Esophagus muscularis mucosa (tissue), 4 donors: ENCODE results near the gene LRRC52. TPM values are rescaled to one million over a fixed set of nuclear protein-coding genes. Genes with fewer than 3 reads are reported as not detected.

Experiments used
- DNase-seq: peaks from one replicate; pipeline ENCODE4 v3.0.0-alpha.2; 2017; ENCODE audit errors: extremely low spot score
- H3K27ac ChIP-seq, 4 donors: fragments of 200-600 bp; sonication (generic); replicated peaks in 1 of 4; 1 replicate in 3 of 4; 2 replicates in 1 of 4; pipeline ENCODE4 v1.5.1; 2016 to 2019; ENCODE audit warnings: mild to moderate bottlenecking in 1 of 4
- H3K27me3 ChIP-seq, 4 donors: fragments of 200-600 bp; sonication (generic); one replicate each; pipeline versions ENCODE4 v1.5.1 to v1.6.0; 2016 to 2019
- H3K36me3 ChIP-seq, 4 donors: fragments of 200-600 bp; sonication (generic); one replicate each; pipeline ENCODE4 v1.5.1; 2016 to 2019
- H3K4me1 ChIP-seq, 4 donors: fragments of 200-600 bp; sonication (generic); one replicate each; pipeline ENCODE4 v1.5.1; 2016 to 2019
- H3K4me3 ChIP-seq, 4 donors: fragments of 200-600 bp; sonication (generic); 1 replicate in 2 of 4; 2 replicates in 2 of 4; pipeline ENCODE4 v1.5.1; 2016 to 2019; ENCODE audit warnings: mild to moderate bottlenecking in 4 of 4, moderate library complexity in 1 of 4
- H3K9me3 ChIP-seq, 4 donors: fragments of 200-600 bp; sonication (generic); 1 replicate in 3 of 4; 2 replicates in 1 of 4; pipeline ENCODE4 v1.5.1; 2016 to 2019
- EP300 ChIP-seq: sonication (generic); formaldehyde crosslinking; IDR thresholded peaks from one replicate; pipeline ENCODE4 v1.6.1; 2017; ENCODE audit warnings: antibody characterized with exemption
- POLR2A ChIP-seq: fragments of 450-650 bp; IDR thresholded peaks from one replicate; pipeline ENCODE4 v1.6.1; 2017; ENCODE audit warnings: antibody characterized with exemption, moderate library complexity, mild to moderate bottlenecking, low read depth
- POLR2AphosphoS5 ChIP-seq, 2 donors: sonication (generic); formaldehyde crosslinking; IDR thresholded peaks; one replicate each; pipeline ENCODE4 v1.6.1; 2017; ENCODE audit warnings: antibody characterized with exemption in 2 of 2
- WGBS: methylation state at CpG from one replicate; pipeline ENCODE4 v1.1.5; 2018; 5-methylcytosine and 5-hydroxymethylcytosine counted together
- intact Hi-C: fragments of 100-400 bp; cut with DNase I; formaldehyde crosslinking; loops from one replicate; pipeline ENCODE4 v1.15.1; 2023
- total RNA-seq, 4 donors: library from RNA; depleted of rRNA; stranded (reverse); fragments of >200 nt; gene quantifications; one replicate each; pipeline versions ENCODE4 v1.1.0 to v1.2.1, GENCODE V29; 2016
- TF ChIP-seq, protein P1 (sequence below), 3 experiments: fragments of 200-600 bp in 2 of 3; fragments of 450-650 bp in 1 of 3; sonication (generic) in 2 of 3; IDR thresholded peaks; one replicate each; pipeline ENCODE4 v1.5.1; 2017 to 2019; ENCODE audit warnings: antibody characterized with exemption in 3 of 3, mild to moderate bottlenecking in 2 of 3, moderate library complexity in 1 of 3

Gene LRRC52
- total RNA-seq, 4 donors from 2014 or later: 0.17 TPM; not detected in 3

DNA sequence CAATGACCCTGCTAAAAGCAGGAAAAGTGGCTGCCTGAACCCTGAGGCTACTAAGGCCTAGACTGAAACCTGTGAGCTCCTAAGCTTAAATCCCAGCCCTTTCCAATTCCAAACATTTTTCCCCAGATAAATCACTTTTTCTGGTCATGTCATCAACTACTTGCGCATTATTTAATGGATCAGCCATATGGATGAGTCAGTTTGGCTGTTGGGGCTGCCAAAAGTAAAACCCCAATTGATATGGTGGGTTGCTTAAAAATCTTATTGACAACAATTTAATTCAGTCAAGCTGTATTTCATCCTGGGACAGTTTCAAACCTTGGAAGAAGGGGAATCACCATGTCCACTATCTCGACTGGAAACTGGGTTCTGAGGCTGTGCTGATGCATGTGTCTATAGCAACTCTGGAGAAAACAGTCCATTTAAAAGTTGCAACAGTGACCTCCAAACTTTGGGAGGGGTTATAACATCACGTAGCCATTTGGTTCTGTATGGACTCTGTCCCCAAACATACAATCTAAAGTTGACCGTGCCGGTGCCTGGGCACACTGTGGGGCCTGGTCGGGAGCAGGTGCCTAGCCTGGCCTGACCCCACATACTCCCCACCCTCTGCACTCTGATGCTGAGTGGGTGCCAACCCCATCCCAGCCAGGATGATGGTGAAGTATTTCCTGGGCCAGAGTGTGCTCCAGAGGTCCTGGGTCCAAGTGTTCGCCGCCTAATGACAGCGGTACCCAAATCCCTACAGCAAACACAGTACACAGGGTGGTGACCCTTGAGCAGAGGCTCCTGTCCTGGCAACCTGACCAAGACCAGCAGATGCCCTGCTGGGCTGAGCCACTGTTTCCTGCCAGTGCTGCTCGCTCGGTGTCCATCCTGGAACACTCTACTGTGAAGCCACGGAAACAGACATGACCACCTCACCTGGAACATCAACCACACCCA is 46.5 kb upstream of the LRRC52 start:
- intact Hi-C loops: no loop called here
- no peaks in the 10 kb centered on the region for H3K4me1 ChIP-seq
- H3K36me3 ChIP-seq: no peaks in the 10 kb centered on the region
- H3K27ac ChIP-seq: no peak overlapping the region
- peak; percentile 84 for DNase-seq
- 90% methylated on average over 10 of the region's 12 CpGs for WGBS
- H3K9me3 ChIP-seq: no peaks in the 10 kb centered on the region
- no peak overlapping the region for H3K4me3 ChIP-seq
- H3K27me3 ChIP-seq: peaks cover 0 to 9% (median 0%) of the 10 kb centered on the region in 4 donors
- TF ChIP-seq EP300: no peak
- no peak for TF ChIP-seq POLR2AphosphoS5 (IDR thresholded peaks at IDR 0.05)
- TF ChIP-seq, protein P1, sequence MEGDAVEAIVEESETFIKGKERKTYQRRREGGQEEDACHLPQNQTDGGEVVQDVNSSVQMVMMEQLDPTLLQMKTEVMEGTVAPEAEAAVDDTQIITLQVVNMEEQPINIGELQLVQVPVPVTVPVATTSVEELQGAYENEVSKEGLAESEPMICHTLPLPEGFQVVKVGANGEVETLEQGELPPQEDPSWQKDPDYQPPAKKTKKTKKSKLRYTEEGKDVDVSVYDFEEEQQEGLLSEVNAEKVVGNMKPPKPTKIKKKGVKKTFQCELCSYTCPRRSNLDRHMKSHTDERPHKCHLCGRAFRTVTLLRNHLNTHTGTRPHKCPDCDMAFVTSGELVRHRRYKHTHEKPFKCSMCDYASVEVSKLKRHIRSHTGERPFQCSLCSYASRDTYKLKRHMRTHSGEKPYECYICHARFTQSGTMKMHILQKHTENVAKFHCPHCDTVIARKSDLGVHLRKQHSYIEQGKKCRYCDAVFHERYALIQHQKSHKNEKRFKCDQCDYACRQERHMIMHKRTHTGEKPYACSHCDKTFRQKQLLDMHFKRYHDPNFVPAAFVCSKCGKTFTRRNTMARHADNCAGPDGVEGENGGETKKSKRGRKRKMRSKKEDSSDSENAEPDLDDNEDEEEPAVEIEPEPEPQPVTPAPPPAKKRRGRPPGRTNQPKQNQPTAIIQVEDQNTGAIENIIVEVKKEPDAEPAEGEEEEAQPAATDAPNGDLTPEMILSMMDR (IDR thresholded peaks at IDR 0.05): no peak
- TF ChIP-seq POLR2A: no peak

DNA sequence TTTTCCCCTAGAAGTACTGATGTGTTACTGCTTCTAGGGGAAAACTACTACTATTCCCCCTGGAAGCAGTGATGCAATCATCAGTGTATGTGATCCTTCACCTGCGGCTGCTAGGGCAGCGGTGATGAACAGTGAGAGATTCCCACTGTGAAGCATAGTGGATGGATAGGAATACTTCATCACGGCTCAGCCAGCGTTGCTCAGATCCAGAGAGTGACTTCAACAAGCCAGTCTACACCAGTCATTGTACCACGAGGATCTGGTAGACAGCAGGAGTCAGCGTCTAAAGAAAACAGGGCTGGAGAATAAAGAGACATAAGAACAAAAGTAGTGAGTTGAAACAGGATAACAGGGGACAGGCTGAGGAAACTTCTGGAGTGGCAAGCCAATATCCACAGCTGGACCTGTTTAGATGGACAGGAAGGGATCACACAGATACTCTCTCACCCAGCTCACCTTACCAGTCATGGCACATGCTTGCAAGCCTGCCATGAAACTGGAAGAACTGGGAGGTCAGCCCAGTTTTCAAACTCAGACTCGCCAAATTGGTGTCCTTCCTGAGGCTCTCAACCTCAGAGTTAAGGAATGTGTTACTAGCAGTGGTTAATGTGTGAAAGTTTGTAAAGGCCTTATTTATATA is 42.4 kb upstream of the LRRC52 start:
- Histone ChIP-seq H3K9me3 (no peaks in the 10 kb centered on the region), H3K36me3 (no peaks in the 10 kb centered on the region), H3K4me3 (no peak overlapping the region), H3K4me1 (no peaks in the 10 kb centered on the region), H3K27ac (no peak overlapping the region), H3K27me3 (peaks cover 0 to 9% (median 0%) of the 10 kb centered on the region in 4 donors)
- intact Hi-C loops: no loop called here
- peak; percentile 91 for DNase-seq
- 69% methylated on average over 7 of the region's 7 CpGs for WGBS
- TF ChIP-seq POLR2AphosphoS5 (IDR thresholded peaks at IDR 0.05): no peak
- TF ChIP-seq POLR2A: no peak
- TF ChIP-seq, protein P1 (IDR thresholded peaks at IDR 0.05): no peak
- TF ChIP-seq EP300: no peak

DNA sequence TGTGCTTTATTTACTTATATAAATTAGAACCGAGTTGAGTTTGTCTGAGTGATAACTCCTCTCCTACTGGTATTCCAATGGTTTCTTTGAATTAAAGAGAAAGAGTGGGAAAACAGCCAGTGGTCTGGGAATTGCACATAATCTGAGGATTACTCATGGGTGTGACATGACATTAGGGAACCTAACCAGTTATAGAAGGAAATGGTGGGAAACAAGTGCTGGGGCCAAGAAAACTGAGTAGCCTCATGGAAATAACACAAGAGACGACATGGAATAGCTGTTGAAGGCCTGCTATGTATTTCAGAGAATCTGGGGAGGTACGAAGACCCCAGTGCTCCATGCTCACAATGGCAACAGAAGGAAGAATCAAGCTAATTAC is 41.8 kb upstream of the LRRC52 start:
- intact Hi-C loops: no loop called here
- H3K4me1 ChIP-seq: no peaks in the 10 kb centered on the region
- 53% methylated on average over 3 of the region's 3 CpGs for WGBS
- H3K36me3 ChIP-seq: no peaks in the 10 kb centered on the region
- H3K27ac ChIP-seq: no peak overlapping the region
- H3K9me3 ChIP-seq: no peaks in the 10 kb centered on the region
- TF ChIP-seq POLR2A (no peak), POLR2AphosphoS5 (IDR thresholded peaks at IDR 0.05) (no peak), EP300 (no peak)
- TF ChIP-seq, protein P1 (IDR thresholded peaks at IDR 0.05): no peak
- H3K27me3 ChIP-seq: peaks cover 0 to 9% (median 0%) of the 10 kb centered on the region in 4 donors
- peak; percentile 90 for DNase-seq
- no peak overlapping the region for H3K4me3 ChIP-seq

DNA sequence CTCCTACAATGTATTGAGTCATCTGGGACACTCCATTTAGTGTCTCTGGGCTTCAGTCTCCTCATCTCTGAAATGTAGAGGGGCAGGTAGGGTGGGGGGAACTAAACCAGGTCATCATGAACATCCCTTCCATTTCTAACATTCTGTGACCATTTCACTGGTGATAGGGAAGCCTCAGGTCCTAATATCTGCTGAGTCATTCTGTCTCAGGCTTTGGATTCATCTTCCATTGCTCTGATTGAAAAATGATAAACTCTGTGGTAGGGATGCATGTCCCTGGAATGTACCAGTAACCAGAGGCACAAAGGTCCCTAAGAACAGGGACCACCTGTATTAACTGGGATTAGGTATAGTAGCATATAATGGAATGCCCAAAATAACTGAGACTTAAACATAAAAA is 36.2 kb upstream of the LRRC52 start:
- TF ChIP-seq, protein P1 (IDR thresholded peaks at IDR 0.05): no peak
- TF ChIP-seq POLR2AphosphoS5 (IDR thresholded peaks at IDR 0.05) (no peak), EP300 (no peak), POLR2A (no peak)
- Histone ChIP-seq H3K36me3 (no peaks in the 10 kb centered on the region), H3K27me3 (no peaks in the 10 kb centered on the region), H3K9me3 (no peaks in the 10 kb centered on the region), H3K4me3 (no peak overlapping the region), H3K4me1 (no peaks in the 10 kb centered on the region), H3K27ac (no peak overlapping the region)
- intact Hi-C loops: no loop called here
- no peak for DNase-seq
